NB4 (cell line): ENCODE data around the gene ZFYVE21.

Source experiments
- DNase-seq: peaks from one replicate; pipeline ENCODE4 v3.0.0; 2010; ENCODE audit warnings: low read depth
- H3K4me3 ChIP-seq: one replicate; pipeline ENCODE4 v1.5.1; 2011; ENCODE audit warnings: mild to moderate bottlenecking, low read depth, low read length, moderate library complexity
- CTCF ChIP-seq: IDR thresholded peaks from one replicate; pipeline ENCODE4 v1.5.1; 2012; ENCODE audit warnings: low read depth, low read length
- MAX ChIP-seq: IDR thresholded peaks from 2 replicates; pipeline ENCODE4 v1.6.1; 2011; ENCODE audit warnings: low read depth, low read length
- MYC ChIP-seq: IDR thresholded peaks from 2 replicates; pipeline ENCODE4 v1.6.1; 2011; ENCODE audit warnings: low read depth, low read length
- POLR2A ChIP-seq: IDR thresholded peaks from 2 replicates; pipeline ENCODE4 v1.6.1; 2011; ENCODE audit warnings: mild to moderate bottlenecking; ENCODE audit not compliant: insufficient read length; ENCODE audit errors: extremely low read depth

The ZFYVE21 gene

GRCh38 chr14:103749452-103749851 is 33.8 kb downstream of the ZFYVE21 start:
- TF ChIP-seq MYC (no peak), POLR2A (no peak), MAX (no peak), CTCF (no peak)
- no peak for DNase-seq
- H3K4me3 ChIP-seq = no peak overlapping the region

GRCh38 chr14:103749860-103750259 is 34.2 kb downstream of the ZFYVE21 start:
- no peak overlapping the region for H3K4me3 ChIP-seq
- TF ChIP-seq CTCF (no peak), MAX (no peak), MYC (no peak), POLR2A (no peak)
- no peak for DNase-seq

GRCh38 chr14:103753774-103754173 is 38.2 kb downstream of the ZFYVE21 start:
- no peak for TF ChIP-seq MAX
- H3K4me3 ChIP-seq = no peak overlapping the region

GRCh38 chr14:103755060-103755459 is 39.5 kb downstream of the ZFYVE21 start:
- H3K4me3 ChIP-seq = no peak overlapping the region
- TF ChIP-seq MYC (no peak), MAX (no peak), POLR2A (no peak), CTCF (no peak)
- DNase-seq = no peak

More at GRCh38 chr14:103753774-103754173, 38.2 kb downstream of the ZFYVE21 start:
- DNase-seq = no peak

GRCh38 chr14:103758059-103758776 is 42.6 kb downstream of the ZFYVE21 start:
- no peak for TF ChIP-seq POLR2A
- TF ChIP-seq CTCF = no peak
- TF ChIP-seq MYC = no peak
- no peak for TF ChIP-seq MAX
- no peak overlapping the region for H3K4me3 ChIP-seq

GRCh38 chr14:103762036-103762435 is 46.4 kb downstream of the ZFYVE21 start:
- H3K4me3 ChIP-seq = no peak overlapping the region
- no peak for TF ChIP-seq MAX
- no peak for DNase-seq

More at GRCh38 chr14:103758059-103758776, 42.6 kb downstream of the ZFYVE21 start:
- DNase-seq = no peak

- DNase-seq = peak; percentile 74
- H3K4me3 ChIP-seq = no peak overlapping the region
- TF ChIP-seq MAX (no peak), MYC (no peak), CTCF (no peak), POLR2A (no peak)
These were observed 46.9 kb downstream of the ZFYVE21 start for GRCh38 chr14:103762541-103762940.
